HG03520 (cell line): ENCODE results near the gene MED8.
"Not testable (repeated sequence)": the region's sequence is repeated elsewhere in the genome, so short reads cannot be mapped to it uniquely, and the experiment has no call there.

Experiments
- ATAC-seq: cut with Tn5 transposase; IDR thresholded peaks from one replicate; pipeline ENCODE4 v1.9.1; 2021; ENCODE audit warnings: mild to moderate bottlenecking, moderate library complexity; ENCODE audit not compliant: unreplicated experiment

Gene MED8

GRCh38 chr1:43421976-43422750 lies 32.6 kb upstream of the MED8 start:
- no peak for ATAC-seq

- ATAC-seq: no peak
These were observed 31.8 kb upstream of the MED8 start for GRCh38 chr1:43421396-43421795.

GRCh38 chr1:43420874-43421273 lies 31.3 kb upstream of the MED8 start:
- no peak for ATAC-seq

- no peak for ATAC-seq
These were observed 30.2 kb upstream of the MED8 start for GRCh38 chr1:43419627-43420425.

- ATAC-seq: no peak
These were observed 29.3 kb upstream of the MED8 start for GRCh38 chr1:43418858-43419257.

- no peak for ATAC-seq
These were observed 26.3 kb upstream of the MED8 start for GRCh38 chr1:43415901-43416300.

- ATAC-seq: no peak
These were observed 25.1 kb upstream of the MED8 start for GRCh38 chr1:43414634-43415223.

GRCh38 chr1:43413426-43413825 lies 23.8 kb upstream of the MED8 start:
- ATAC-seq: not testable (repeated sequence)

- no peak for ATAC-seq
These were observed 21.0 kb upstream of the MED8 start for GRCh38 chr1:43410571-43410970.

GRCh38 chr1:43405876-43406234 lies 16.3 kb upstream of the MED8 start:
- no peak for ATAC-seq

GRCh38 chr1:43405219-43405875 lies 15.7 kb upstream of the MED8 start:
- no peak for ATAC-seq

- no peak for ATAC-seq
These were observed 14.8 kb upstream of the MED8 start for GRCh38 chr1:43404353-43404752.

GRCh38 chr1:43402089-43402865 lies 12.7 kb upstream of the MED8 start:
- no peak for ATAC-seq

- not testable (repeated sequence) for ATAC-seq
These were observed 10.8 kb upstream of the MED8 start for GRCh38 chr1:43400441-43400840.

- no peak for ATAC-seq
These were observed 8.6 kb upstream of the MED8 start for GRCh38 chr1:43398227-43398626.

GRCh38 chr1:43396059-43396458 lies 6.5 kb upstream of the MED8 start:
- ATAC-seq: no peak

- no peak for ATAC-seq
These were observed 5.9 kb upstream of the MED8 start for GRCh38 chr1:43395523-43395922.

- ATAC-seq: no peak
These were observed 3.1 kb upstream of the MED8 start for GRCh38 chr1:43392702-43393101.

- no peak for ATAC-seq
These were observed 987 bp downstream of the MED8 start for GRCh38 chr1:43388613-43389012.

GRCh38 chr1:43387976-43388599 lies 1.5 kb downstream of the MED8 start:
- ATAC-seq: no peak
